ENCODE data around the gene DNAH3.
A peak's percentile ranks its signal among the peaks of the same experiment; 100 is the strongest.

Gene DNAH3

GRCh38 chr16:20902426-20902825 is 248.2 kb downstream of the DNAH3 start:
- DNase-seq = no peak

- peak; percentile 80 for DNase-seq
Measured at GRCh38 chr16:20901436-20902112, 249.1 kb downstream of the DNAH3 start.

- DNase-seq = no peak
Measured at GRCh38 chr16:20901068-20901435, 249.6 kb downstream of the DNAH3 start.

GRCh38 chr16:20900299-20901067 is 250.2 kb downstream of the DNAH3 start, which contains the start of the genes DCUN1D3 and LYRM1:
TSS of gene DCUN1D3 (minus strand) at chr16:20900358. CDS start at chr16:20862538, 37,820 bp downstream.
TSS of gene LYRM1 (plus strand) at chr16:20900771. CDS start at chr16:20915556, 14,785 bp downstream.
- peak; percentile 99 for DNase-seq

GRCh38 chr16:20899477-20900298 is 251.0 kb downstream of the DNAH3 start:
- DNase-seq = no peak

- peak; percentile 58 for DNase-seq
Measured at GRCh38 chr16:20899071-20899470, 251.6 kb downstream of the DNAH3 start.

GRCh38 chr16:20897922-20898321 is 252.7 kb downstream of the DNAH3 start:
- no peak for DNase-seq

GRCh38 chr16:20897253-20897897 is 253.3 kb downstream of the DNAH3 start:
- DNase-seq = no peak

GRCh38 chr16:20894388-20894787 is 256.3 kb downstream of the DNAH3 start:
- DNase-seq = no peak

- DNase-seq = no peak
Measured at GRCh38 chr16:20889625-20890275, 260.9 kb downstream of the DNAH3 start.

- no peak for DNase-seq
Measured at GRCh38 chr16:20887207-20887606, 263.4 kb downstream of the DNAH3 start.

- DNase-seq = no peak
Measured at GRCh38 chr16:20886320-20886719, 264.3 kb downstream of the DNAH3 start.

- DNase-seq = no peak
Measured at GRCh38 chr16:20884240-20884556, 266.4 kb downstream of the DNAH3 start.

GRCh38 chr16:20883554-20884239 is 266.9 kb downstream of the DNAH3 start:
- no peak for DNase-seq
